Measurements from ENCODE around the gene SLC35E3.

GRCh38 chr12:68780731-68781130, 34.8 kb downstream of the SLC35E3 start:
- TF ChIP-seq EZH2 (IDR thresholded peaks at IDR 0.05; ENCODE audit: insufficient read depth, poor library complexity, severe bottlenecking): no peak
- TF ChIP-seq EZH2phosphoT487 (IDR thresholded peaks at IDR 0.05; ENCODE audit: insufficient read depth, low read depth): no peak
